H9 (cell line): Measurements from ENCODE around the gene UBE2L6. TPM values are rescaled to one million over a fixed set of nuclear protein-coding genes. Genes with fewer than 3 reads are reported as not detected.

Source experiments
- DNase-seq: peaks from one replicate; pipeline ENCODE4 v3.0.0-alpha.2; 2017
- H2AFZ ChIP-seq: one replicate; pipeline ENCODE4 v1.6.1; 2013; ENCODE audit warnings: mild to moderate bottlenecking, low read length, control low read depth, moderate library complexity
- H2AK5ac ChIP-seq: 2 replicates; pipeline ENCODE4 v1.6.1; 2013; ENCODE audit warnings: low read length, control low read depth, mixed read lengths; ENCODE audit not compliant: insufficient read length
- H2BK120ac ChIP-seq: one replicate; pipeline ENCODE4 v1.6.1; 2013; ENCODE audit warnings: low read depth, mild to moderate bottlenecking, low read length, control low read depth, inconsistent platforms; ENCODE audit not compliant: poor library complexity, severe bottlenecking
- H2BK12ac ChIP-seq: 2 replicates; pipeline ENCODE4 v1.6.1; 2013; ENCODE audit warnings: low read length, control low read depth, mixed read lengths, low read depth; ENCODE audit not compliant: insufficient read length
- H2BK15ac ChIP-seq: 2 replicates; pipeline ENCODE4 v1.6.1; 2013; ENCODE audit warnings: low read depth, low read length, control low read depth
- H2BK20ac ChIP-seq: one replicate; pipeline ENCODE4 v1.6.1; 2013; ENCODE audit warnings: low read depth, mild to moderate bottlenecking, low read length, control low read depth, inconsistent platforms; ENCODE audit not compliant: poor library complexity, severe bottlenecking
- H2BK5ac ChIP-seq: 2 replicates; pipeline ENCODE4 v1.6.1; 2013; ENCODE audit warnings: low read length, control low read depth, mixed read lengths; ENCODE audit not compliant: insufficient read length
- H3K14ac ChIP-seq: 2 replicates; pipeline ENCODE4 v1.6.1; 2013; ENCODE audit warnings: low read length, control low read depth; ENCODE audit not compliant: insufficient read depth
- H3K18ac ChIP-seq: 2 replicates; pipeline ENCODE4 v1.6.1; 2013; ENCODE audit warnings: low read depth, mild to moderate bottlenecking, mixed read lengths, low read length, control low read depth; ENCODE audit not compliant: insufficient read length
- H3K23ac ChIP-seq: 2 replicates; pipeline ENCODE4 v1.6.1; 2013; ENCODE audit warnings: low read length, control low read depth, mixed read lengths, low read depth; ENCODE audit not compliant: insufficient read length
- H3K23me2 ChIP-seq: 2 replicates; pipeline ENCODE4 v1.6.1; 2013; ENCODE audit warnings: low read depth, mild to moderate bottlenecking, mixed read lengths, low read length, control low read depth; ENCODE audit not compliant: insufficient read length, poor library complexity, severe bottlenecking
- H3K27ac ChIP-seq: 2 replicates; pipeline ENCODE4 v1.5.1; 2013; ENCODE audit warnings: low read length, control low read depth, mixed read lengths, low read depth; ENCODE audit not compliant: insufficient read length
- H3K27me3 ChIP-seq: 2 replicates; pipeline ENCODE4 v1.6.1; 2013; ENCODE audit warnings: low read length, control low read depth, inconsistent platforms; ENCODE audit not compliant: insufficient read depth
- H3K4ac ChIP-seq: 2 replicates; pipeline ENCODE4 v1.6.1; 2013; ENCODE audit warnings: low read depth, mild to moderate bottlenecking, control low read depth, inconsistent platforms, low read length, moderate library complexity
- H3K4me1 ChIP-seq: 2 replicates; pipeline ENCODE4 v1.6.1; 2013; ENCODE audit warnings: low read length, control low read depth, inconsistent platforms; ENCODE audit not compliant: insufficient read depth
- H3K4me2 ChIP-seq: 2 replicates; pipeline ENCODE4 v1.6.1; 2013; ENCODE audit warnings: low read length, control low read depth, mixed read lengths; ENCODE audit not compliant: insufficient read length, insufficient read depth
- H3K56ac ChIP-seq: 2 replicates; pipeline ENCODE4 v1.6.1; 2013; ENCODE audit warnings: low read depth, mild to moderate bottlenecking, mixed read lengths, low read length, control low read depth; ENCODE audit not compliant: insufficient read length
- H3K79me1 ChIP-seq: 2 replicates; pipeline ENCODE4 v1.6.1; 2013; ENCODE audit warnings: low read depth, mild to moderate bottlenecking, moderate library complexity, low read length, control low read depth, inconsistent platforms; ENCODE audit not compliant: insufficient read depth, poor library complexity, severe bottlenecking
- H3K79me2 ChIP-seq: 2 replicates; pipeline ENCODE4 v1.6.1; 2013; ENCODE audit warnings: low read length, control low read depth, inconsistent platforms; ENCODE audit not compliant: insufficient read depth
- H3K9ac ChIP-seq: 2 replicates; pipeline ENCODE4 v1.6.1; 2013; ENCODE audit warnings: low read length, control low read depth, mixed read lengths; ENCODE audit not compliant: insufficient read length; ENCODE audit errors: extremely low read depth
- H3K9me3 ChIP-seq: one replicate; pipeline ENCODE4 v1.6.1; 2013; ENCODE audit warnings: low read depth, low read length, inconsistent platforms; ENCODE audit not compliant: control insufficient read depth
- H3T11ph ChIP-seq: one replicate; pipeline ENCODE4 v1.6.1; 2013; ENCODE audit warnings: mild to moderate bottlenecking, low read length, control low read depth, inconsistent platforms
- H4K20me1 ChIP-seq: one replicate; pipeline ENCODE4 v1.6.1; 2013; ENCODE audit not compliant: control insufficient read depth, insufficient read length, insufficient read depth
- H4K5ac ChIP-seq: 2 replicates; pipeline ENCODE4 v1.6.1; 2013; ENCODE audit warnings: low read depth, mild to moderate bottlenecking, mixed read lengths, low read length, control low read depth; ENCODE audit not compliant: insufficient read length
- H4K8ac ChIP-seq: replicated peaks from 2 replicates; pipeline ENCODE4 v1.6.1; 2013; ENCODE audit warnings: low read length, control low read depth, mixed read lengths, low read depth; ENCODE audit not compliant: insufficient read length
- H4K91ac ChIP-seq: 2 replicates; pipeline ENCODE4 v1.6.1; 2013; ENCODE audit warnings: low read depth, mild to moderate bottlenecking, moderate library complexity, mixed read lengths, low read length, control low read depth; ENCODE audit not compliant: insufficient read length
- H3K27ac Mint-ChIP-seq, 3 experiments: 2 replicates in 2 of 3; 3 replicates in 1 of 3; pipeline ENCODE4 v1.8.0; 2020 to 2021; ENCODE audit warnings: mixed read lengths in 3 of 3, mild to moderate bottlenecking in 1 of 3, moderate library complexity in 1 of 3
- H3K27me3 Mint-ChIP-seq: 2 replicates; pipeline ENCODE4 v1.8.0; 2021; ENCODE audit warnings: low read depth, mild to moderate bottlenecking, moderate library complexity, mixed read lengths
- H3K36me3 Mint-ChIP-seq, 3 experiments: 2 replicates in 2 of 3; 3 replicates in 1 of 3; pipeline ENCODE4 v1.8.0; 2020 to 2021; ENCODE audit warnings: low read depth in 3 of 3, mixed read lengths in 3 of 3; ENCODE audit not compliant: insufficient read depth in 1 of 3
- H3K4me1 Mint-ChIP-seq, 2 experiments: 2 replicates each; pipeline ENCODE4 v1.8.0; 2020; ENCODE audit warnings: mixed read lengths in 2 of 2
- H3K4me3 Mint-ChIP-seq, 2 experiments: 2 replicates in 1 of 2; 3 replicates in 1 of 2; pipeline ENCODE4 v1.8.0; 2020 to 2021; ENCODE audit warnings: mild to moderate bottlenecking in 2 of 2, mixed read lengths in 2 of 2, moderate library complexity in 1 of 2
- H3K9me3 Mint-ChIP-seq, 2 experiments: 2 replicates in 1 of 2; 3 replicates in 1 of 2; pipeline ENCODE4 v1.8.0; 2020; ENCODE audit warnings: mild to moderate bottlenecking in 2 of 2, mixed read lengths in 2 of 2, moderate library complexity in 1 of 2
- WGBS: extraction: QIAGEN DNeasy Blood & Tissue Kit; methylation state at CpG from one replicate; pipeline ENCODE4 v1.1.7; 2013; ENCODE audit warnings: missing lambda C conversion rate, low lambda C conversion rate, mixed read lengths; ENCODE audit not compliant: insufficient read length; ENCODE audit errors: extremely low coverage; 5-methylcytosine and 5-hydroxymethylcytosine counted together
- total RNA-seq: library from RNA; stranded (reverse); gene quantifications from 2 replicates; pipeline ENCODE4 v1.2.1, GENCODE V29; 2021
- TF ChIP-seq, protein P1 (sequence below): fragments of 200-600 bp; sonication (generic); conservative IDR thresholded peaks from 3 replicates; pipeline ENCODE4 v1.8.0; 2021; ENCODE audit warnings: antibody characterized with exemption, mild to moderate bottlenecking

Gene UBE2L6
- total RNA-seq, 1 experiment from 2014 or later: 38.9 TPM

DNA sequence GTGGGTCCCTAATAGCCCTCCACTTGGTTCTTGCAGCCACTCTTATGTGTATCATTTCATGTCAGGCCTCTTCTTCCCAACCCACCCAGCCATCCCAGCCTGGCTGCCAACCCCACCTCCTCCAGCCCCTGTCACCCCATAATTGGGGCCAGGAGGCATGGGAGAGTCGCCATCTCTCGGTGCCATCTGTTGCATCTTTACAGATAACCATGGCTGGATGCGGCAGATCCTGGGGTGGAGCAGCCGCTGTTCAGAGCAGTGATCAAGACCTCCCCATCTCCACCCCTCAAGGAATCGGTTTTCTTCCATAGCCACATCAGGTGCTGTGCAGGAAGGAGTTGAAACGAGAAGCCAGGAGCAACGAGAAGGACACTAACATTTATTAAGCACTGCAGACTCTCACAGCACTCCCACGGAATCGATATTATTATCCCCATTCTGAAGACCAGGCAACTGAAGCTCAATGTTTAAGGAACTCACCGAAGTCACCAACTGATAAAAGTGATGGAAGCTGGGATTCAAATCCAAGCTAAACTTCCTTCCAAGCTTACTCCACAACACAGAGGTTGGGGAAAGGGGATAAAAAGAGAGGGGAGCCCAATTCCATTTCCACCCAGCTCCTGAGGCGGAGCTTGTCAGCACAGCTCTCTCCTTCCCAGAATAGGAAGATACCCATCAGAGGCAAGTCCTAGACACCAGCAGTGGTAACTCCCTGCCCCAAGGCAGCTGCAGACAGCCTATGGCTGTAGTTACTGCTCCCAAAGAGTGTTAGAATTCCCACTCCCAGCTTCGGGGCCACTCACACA, 54.6 kb downstream of the UBE2L6 start:
- H3K4ac ChIP-seq: no peak overlapping the region
- no peak overlapping the region for H2AFZ ChIP-seq
- no peak overlapping the region for H2BK5ac ChIP-seq
- H3K23me2 ChIP-seq: peaks cover 16% of the 10 kb centered on the region
- H3K9me3 ChIP-seq: no peaks in the 10 kb centered on the region
- no peak overlapping the region for H4K5ac ChIP-seq
- H3K27me3 ChIP-seq: no peaks in the 10 kb centered on the region
- no peak overlapping the region for H4K91ac ChIP-seq
- H3K4me2 ChIP-seq: peak overlapping the region; percentile 63
- no peak overlapping the region for H3K18ac ChIP-seq
- no peak for DNase-seq
- H3K56ac ChIP-seq: no peak overlapping the region
- H3K4me3 Mint-ChIP-seq: peak overlapping the region; percentile 90 to 98; a peak in 4 of 5 replicates
- WGBS: no CpG with 5 or more reads among the region's 12 CpGs
- H3K36me3 Mint-ChIP-seq: peaks cover 0 to 4% (median 0%) of the 10 kb centered on the region in 3 experiments; a peak in 4 of 7 replicates
- no peak overlapping the region for H3K14ac ChIP-seq
- no peak overlapping the region for H3K9ac ChIP-seq
- H3K79me1 ChIP-seq: no peaks in the 10 kb centered on the region
- H3K4me1 ChIP-seq: peaks cover 2% of the 10 kb centered on the region
- H2BK12ac ChIP-seq: no peak overlapping the region
- no peak overlapping the region for H2BK20ac ChIP-seq
- H3K4me1 Mint-ChIP-seq: peaks cover 10 to 13% of the 10 kb centered on the region in 2 experiments; a peak in 2 of 4 replicates
- H3T11ph ChIP-seq: no peak overlapping the region
- H3K27ac ChIP-seq: no peak overlapping the region
- H4K20me1 ChIP-seq: no peaks in the 10 kb centered on the region
- TF ChIP-seq, protein P1, sequence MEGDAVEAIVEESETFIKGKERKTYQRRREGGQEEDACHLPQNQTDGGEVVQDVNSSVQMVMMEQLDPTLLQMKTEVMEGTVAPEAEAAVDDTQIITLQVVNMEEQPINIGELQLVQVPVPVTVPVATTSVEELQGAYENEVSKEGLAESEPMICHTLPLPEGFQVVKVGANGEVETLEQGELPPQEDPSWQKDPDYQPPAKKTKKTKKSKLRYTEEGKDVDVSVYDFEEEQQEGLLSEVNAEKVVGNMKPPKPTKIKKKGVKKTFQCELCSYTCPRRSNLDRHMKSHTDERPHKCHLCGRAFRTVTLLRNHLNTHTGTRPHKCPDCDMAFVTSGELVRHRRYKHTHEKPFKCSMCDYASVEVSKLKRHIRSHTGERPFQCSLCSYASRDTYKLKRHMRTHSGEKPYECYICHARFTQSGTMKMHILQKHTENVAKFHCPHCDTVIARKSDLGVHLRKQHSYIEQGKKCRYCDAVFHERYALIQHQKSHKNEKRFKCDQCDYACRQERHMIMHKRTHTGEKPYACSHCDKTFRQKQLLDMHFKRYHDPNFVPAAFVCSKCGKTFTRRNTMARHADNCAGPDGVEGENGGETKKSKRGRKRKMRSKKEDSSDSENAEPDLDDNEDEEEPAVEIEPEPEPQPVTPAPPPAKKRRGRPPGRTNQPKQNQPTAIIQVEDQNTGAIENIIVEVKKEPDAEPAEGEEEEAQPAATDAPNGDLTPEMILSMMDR: no peak
- H2BK15ac ChIP-seq: no peak overlapping the region
- H3K27me3 Mint-ChIP-seq: peaks cover 47% of the 10 kb centered on the region
- no peaks in the 10 kb centered on the region for H3K79me2 ChIP-seq
- no peak overlapping the region for H3K23ac ChIP-seq
- H2BK120ac ChIP-seq: no peak overlapping the region
- H3K9me3 Mint-ChIP-seq: 0 out of 5 replicates have a peak, but pooled peaks cover 0 to 3% of the 10 kb centered on the region in 2 experiments
- no peak overlapping the region for H4K8ac ChIP-seq
- no peak overlapping the region for H3K27ac Mint-ChIP-seq
- H2AK5ac ChIP-seq: no peak overlapping the region
